IMR-90 (cell line): Measurements from ENCODE around the gene CBR1.

Source experiments
- BHLHE40 ChIP-seq: fragments of 150-350 bp; IDR thresholded peaks from 2 replicates; pipeline ENCODE4 v1.6.1; 2016; ENCODE audit warnings: mild to moderate bottlenecking, low read depth, low read length
- CEBPB ChIP-seq: IDR thresholded peaks from 2 replicates; pipeline ENCODE4 v1.6.1; 2012; ENCODE audit warnings: low read depth, low read length, improper control_type of control experiment
- CTCF ChIP-seq: conservative IDR thresholded peaks from 2 replicates; pipeline ENCODE4 v1.5.1; 2012; ENCODE audit warnings: mild to moderate bottlenecking, low read depth, low read length, improper control_type of control experiment
- ELK1 ChIP-seq: fragments of 150-350 bp; IDR thresholded peaks from 2 replicates; pipeline ENCODE4 v1.6.1; 2016; ENCODE audit warnings: low read depth, mild to moderate bottlenecking, low read length, moderate library complexity, borderline replicate concordance
- MXI1 ChIP-seq: IDR thresholded peaks from 2 replicates; pipeline ENCODE4 v1.6.1; 2012; ENCODE audit warnings: low read depth, mild to moderate bottlenecking, low read length, moderate library complexity, borderline replicate concordance
- POLR2A ChIP-seq: IDR thresholded peaks from 2 replicates; pipeline ENCODE4 v1.6.1; 2012; ENCODE audit warnings: mild to moderate bottlenecking, low read depth, low read length
- RAD21 ChIP-seq: IDR thresholded peaks from 2 replicates; pipeline ENCODE4 v1.6.1; 2012; ENCODE audit warnings: low read length, improper control_type of control experiment
- RFX5 ChIP-seq: IDR thresholded peaks from 2 replicates; pipeline ENCODE4 v1.8.0; 2012; ENCODE audit warnings: low read depth, mild to moderate bottlenecking, low read length, moderate library complexity

DNA sequence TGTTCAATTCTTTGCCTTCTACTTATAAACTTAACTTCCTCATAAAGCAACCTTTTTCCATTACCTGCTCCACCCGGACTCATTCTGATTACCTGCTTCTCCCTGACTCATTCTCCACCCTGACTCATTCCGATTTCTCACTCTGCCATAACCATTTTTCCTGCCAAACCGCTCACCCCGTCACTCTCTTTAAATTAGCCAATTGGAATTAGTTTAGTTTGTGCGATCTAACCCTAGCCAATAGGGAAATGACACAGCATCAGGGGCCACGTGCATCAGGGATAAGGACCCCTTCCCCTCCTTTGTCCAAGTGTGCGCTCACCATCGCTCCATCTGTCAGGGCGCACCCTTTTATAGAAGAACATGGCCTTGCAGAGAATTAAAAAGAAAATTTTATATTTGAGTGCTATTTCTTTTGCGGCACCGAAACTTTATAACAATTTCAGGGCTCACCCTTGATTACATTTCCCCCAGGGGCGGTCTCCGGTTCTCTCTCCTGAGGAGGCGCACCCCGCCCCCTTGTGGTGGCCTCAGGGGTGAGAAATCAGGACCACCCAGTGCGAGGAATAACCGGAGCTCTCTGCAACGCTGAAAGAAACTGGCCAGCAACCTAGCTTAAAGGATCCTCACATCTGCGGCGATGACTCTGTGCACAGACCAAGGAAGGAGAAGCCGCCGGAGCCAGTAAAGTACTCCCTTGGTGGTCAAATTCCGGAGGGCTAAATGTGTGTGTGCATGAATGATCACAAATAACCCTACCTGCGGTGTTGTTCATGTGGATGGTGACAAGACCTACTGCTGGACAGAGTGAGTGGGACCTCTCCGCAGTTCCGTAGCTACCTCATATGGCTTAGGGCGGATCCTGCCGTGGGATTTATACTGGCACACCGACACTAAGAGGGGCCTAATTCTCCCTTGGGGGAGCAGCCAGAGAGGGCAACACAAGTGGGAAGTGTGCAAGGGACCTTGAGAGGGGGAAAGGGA lies 34.8 kb downstream of the CBR1 start:
- TF ChIP-seq CTCF, result peak; percentile 48
- TF ChIP-seq POLR2A, result no peak
- TF ChIP-seq MXI1, result no peak
- peak; percentile 43 for TF ChIP-seq RAD21
- TF ChIP-seq ELK1, result no peak
- TF ChIP-seq BHLHE40, result no peak
- TF ChIP-seq RFX5, result no peak
- TF ChIP-seq CEBPB, result no peak
